HepG2 (cell line): ENCODE data around the gene SYMPK. TPM values are rescaled to one million over a fixed set of nuclear protein-coding genes. Genes with fewer than 3 reads are reported as not detected.
A peak's percentile ranks its signal among the peaks of the same experiment; 100 is the strongest.

ENCODE experiments used
- CEBPG ChIP-seq: IDR thresholded peaks from 2 replicates; pipeline ENCODE4 v1.6.1; 2016
- EP300 ChIP-seq, 3 experiments: sonication (generic) in 1 of 3; formaldehyde crosslinking in 1 of 3; IDR thresholded peaks; 2 replicates each; pipeline versions ENCODE4 v1.5.1 to v1.6.1; 2011 to 2020; ENCODE audit warnings: low read depth in 2 of 3, low read length in 2 of 3, borderline replicate concordance in 1 of 3, improper control_type of control experiment in 1 of 3, mild to moderate bottlenecking in 1 of 3, missing genetic modification reagents in 1 of 3, moderate library complexity in 1 of 3
- FOXP1 ChIP-seq, 2 experiments: fragments of 450-650 bp in 1 of 2; IDR thresholded peaks; 2 replicates each; pipeline ENCODE4 v1.6.1; 2017 to 2018; ENCODE audit warnings: antibody characterized with exemption in 1 of 2
- HNF4G ChIP-seq, 2 experiments: sonication (generic) in 1 of 2; formaldehyde crosslinking in 1 of 2; IDR thresholded peaks; 2 replicates each; pipeline versions ENCODE4 v1.4.0 to v1.6.1; 2011 to 2020; ENCODE audit warnings: borderline replicate concordance in 2 of 2, low read depth in 2 of 2, mild to moderate bottlenecking in 2 of 2, low read length in 1 of 2, missing genetic modification reagents in 1 of 2, moderate library complexity in 1 of 2
- HOXA3 ChIP-seq: sonication (generic); formaldehyde crosslinking; IDR thresholded peaks from 2 replicates; pipeline ENCODE4 v1.5.0; 2020; ENCODE audit warnings: missing genetic modification reagents
- KMT2A ChIP-seq: sonication (generic); formaldehyde crosslinking; IDR thresholded peaks from 2 replicates; pipeline ENCODE4 v1.4.0; 2020; ENCODE audit warnings: missing genetic modification reagents
- LCORL ChIP-seq, 2 experiments: fragments of 450-650 bp in 1 of 2; sonication (generic) in 1 of 2; formaldehyde crosslinking in 1 of 2; IDR thresholded peaks; 2 replicates each; pipeline versions ENCODE4 v1.5.0 to v1.6.1; 2017 to 2020; ENCODE audit warnings: antibody characterized with exemption in 1 of 2, missing genetic modification reagents in 1 of 2
- MYC ChIP-seq: sonication (generic); formaldehyde crosslinking; IDR thresholded peaks from 2 replicates; pipeline ENCODE4 v1.9.0; 2021; ENCODE audit warnings: missing genetic modification reagents, borderline replicate concordance
- NCOR1 ChIP-seq: fragments of 200-600 bp; sonication (generic); IDR thresholded peaks from 2 replicates; pipeline ENCODE4 v1.7.0; 2017; ENCODE audit warnings: antibody characterized with exemption, low read length, borderline replicate concordance
- PHF21A ChIP-seq: sonication (generic); formaldehyde crosslinking; IDR thresholded peaks from 2 replicates; pipeline ENCODE4 v1.5.0; 2020; ENCODE audit warnings: mild to moderate bottlenecking, missing genetic modification reagents
- PHF8 ChIP-seq: sonication (generic); formaldehyde crosslinking; IDR thresholded peaks from 2 replicates; pipeline ENCODE4 v1.5.0; 2020; ENCODE audit warnings: missing genetic modification reagents
- POLR2A ChIP-seq, 2 experiments: IDR thresholded peaks; 2 replicates each; pipeline ENCODE4 v1.6.1; 2011; ENCODE audit warnings: low read depth in 2 of 2, low read length in 2 of 2, mild to moderate bottlenecking in 1 of 2, moderate library complexity in 1 of 2; ENCODE audit not compliant: insufficient read depth in 1 of 2
- POLR2G ChIP-seq: fragments of 200-400 bp; formaldehyde crosslinking; IDR thresholded peaks from 2 replicates; pipeline ENCODE4 v1.6.1; 2018; ENCODE audit warnings: mild to moderate bottlenecking, low read depth, low read length, moderate library complexity
- SIX1 ChIP-seq: sonication (generic); formaldehyde crosslinking; IDR thresholded peaks from 2 replicates; pipeline ENCODE4 v1.4.0; 2020; ENCODE audit warnings: missing genetic modification reagents, borderline replicate concordance
- WIZ ChIP-seq: sonication (generic); formaldehyde crosslinking; IDR thresholded peaks from 2 replicates; pipeline ENCODE4 v1.5.1; 2020; ENCODE audit warnings: mild to moderate bottlenecking, missing genetic modification reagents
- YEATS4 ChIP-seq: sonication (generic); formaldehyde crosslinking; IDR thresholded peaks from 2 replicates; pipeline ENCODE4 v1.4.0; 2020; ENCODE audit warnings: missing genetic modification reagents, borderline replicate concordance
- ZMAT3 ChIP-seq: sonication (generic); formaldehyde crosslinking; conservative IDR thresholded peaks from 2 replicates; pipeline ENCODE4 v1.7.0; 2021; ENCODE audit warnings: missing genetic modification reagents
- ZNF121 ChIP-seq: sonication (generic); formaldehyde crosslinking; IDR thresholded peaks from 2 replicates; pipeline ENCODE4 v1.5.0; 2020; ENCODE audit warnings: mild to moderate bottlenecking, missing genetic modification reagents
- ZNF605 ChIP-seq: sonication (generic); formaldehyde crosslinking; IDR thresholded peaks from 2 replicates; pipeline ENCODE4 v1.8.0; 2022; ENCODE audit warnings: mild to moderate bottlenecking, missing genetic modification reagents
- ZNF784 ChIP-seq: sonication (generic); formaldehyde crosslinking; IDR thresholded peaks from 2 replicates; pipeline ENCODE4 v1.5.1; 2020; ENCODE audit warnings: missing genetic modification reagents, mild to moderate bottlenecking, borderline replicate concordance
- ZNF788 ChIP-seq: sonication (generic); formaldehyde crosslinking; IDR thresholded peaks from 2 replicates; pipeline ENCODE4 v1.5.0; 2020; ENCODE audit warnings: mild to moderate bottlenecking, missing genetic modification reagents, borderline replicate concordance
- polyA plus RNA-seq, 8 experiments: library from polyadenylated mRNA; depleted of rRNA in 3 of 8; stranded (reverse) in 7 of 8; unstranded in 1 of 8; fragments of >200 nt; fragmentation: Illumina TruSeq in 4 of 8; extraction: Trizol in 4 of 8; gene quantifications; 2 replicates each; pipeline versions ENCODE4 v1.2.1 to v1.2.3, GENCODE V29; 2011 to 2016; ENCODE audit warnings: low read depth in 4 of 8, missing spikeins in 1 of 8, mixed read lengths in 1 of 8; ENCODE audit not compliant: insufficient read depth in 1 of 8
- total RNA-seq, 5 experiments: library from RNA; depleted of rRNA; stranded (reverse); fragments of >200 nt; fragmentation: Illumina TruSeq; extraction: Trizol; gene quantifications; 2 replicates each; pipeline ENCODE4 v1.2.3, GENCODE V29; 2016; ENCODE audit warnings: low read depth in 1 of 5
- TF ChIP-seq, protein P1 (sequence below): sonication (generic); formaldehyde crosslinking; IDR thresholded peaks from 2 replicates; pipeline ENCODE4 v1.4.0; 2020; ENCODE audit warnings: missing genetic modification reagents, mild to moderate bottlenecking, borderline replicate concordance
- TF ChIP-seq, protein P2 (sequence below): IDR thresholded peaks from 2 replicates; pipeline ENCODE4 v1.6.1; 2012; ENCODE audit warnings: inconsistent platforms

SYMPK gene
- total and polyA plus RNA-seq, 2 of the 13 experiments (the other 11 are each of a cell fraction or from before 2014, with no cell fraction given), result 21.9 to 55.7 TPM

- TF ChIP-seq, protein P1, sequence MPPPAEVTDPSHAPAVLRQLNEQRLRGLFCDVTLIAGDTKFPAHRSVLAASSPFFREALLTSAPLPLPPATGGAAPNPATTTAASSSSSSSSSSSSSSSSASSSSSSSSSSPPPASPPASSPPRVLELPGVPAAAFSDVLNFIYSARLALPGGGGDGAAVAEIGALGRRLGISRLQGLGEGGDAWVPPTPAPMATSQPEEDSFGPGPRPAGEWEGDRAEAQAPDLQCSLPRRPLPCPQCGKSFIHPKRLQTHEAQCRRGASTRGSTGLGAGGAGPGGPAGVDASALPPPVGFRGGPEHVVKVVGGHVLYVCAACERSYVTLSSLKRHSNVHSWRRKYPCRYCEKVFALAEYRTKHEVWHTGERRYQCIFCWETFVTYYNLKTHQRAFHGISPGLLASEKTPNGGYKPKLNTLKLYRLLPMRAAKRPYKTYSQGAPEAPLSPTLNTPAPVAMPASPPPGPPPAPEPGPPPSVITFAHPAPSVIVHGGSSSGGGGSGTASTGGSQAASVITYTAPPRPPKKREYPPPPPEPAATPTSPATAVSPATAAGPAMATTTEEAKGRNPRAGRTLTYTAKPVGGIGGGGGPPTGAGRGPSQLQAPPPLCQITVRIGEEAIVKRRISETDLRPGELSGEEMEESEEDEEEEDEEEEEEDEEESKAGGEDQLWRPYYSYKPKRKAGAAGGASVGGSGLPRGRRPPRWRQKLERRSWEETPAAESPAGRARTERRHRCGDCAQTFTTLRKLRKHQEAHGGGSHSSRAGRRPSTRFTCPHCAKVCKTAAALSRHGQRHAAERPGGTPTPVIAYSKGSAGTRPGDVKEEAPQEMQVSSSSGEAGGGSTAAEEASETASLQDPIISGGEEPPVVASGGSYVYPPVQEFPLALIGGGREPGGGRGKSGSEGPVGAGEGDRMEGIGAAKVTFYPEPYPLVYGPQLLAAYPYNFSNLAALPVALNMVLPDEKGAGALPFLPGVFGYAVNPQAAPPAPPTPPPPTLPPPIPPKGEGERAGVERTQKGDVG (CRISPR knock-in tag), result no peak
- TF ChIP-seq HOXA3 (peak; percentile 71; the same call in 1 of the 2 replicates), CEBPG (peak; percentile 94), HNF4G (IDR thresholded peaks at IDR 0.05; ENCODE audit: borderline replicate concordance, low read depth, low read length) (peak; percentile 69; the same call in 1 of the 2 replicates), HNF4G (CRISPR knock-in tag; IDR thresholded peaks at IDR 0.05; ENCODE audit: borderline replicate concordance, low read depth) (no peak), FOXP1 (IDR thresholded peaks at IDR 0.05) (peak; percentile 85), FOXP1 (CRISPR knock-in tag; IDR thresholded peaks at IDR 0.05) (peak; percentile 82), ZNF784 (CRISPR knock-in tag) (no peak), PHF8 (CRISPR knock-in tag) (peak; percentile 44), SIX1 (no peak), PHF21A (peak; percentile 82), MYC (CRISPR knock-in tag) (peak; percentile 81; the same call in 1 of the 2 replicates), ZNF605 (CRISPR knock-in tag) (0 out of 2 replicates have a peak, but pooled peaks have one; percentile 20), EP300 (IDR thresholded peaks at IDR 0.05; ENCODE audit: low read depth in 2 of 2, low read length in 2 of 2) (peak in 1 of 2 experiments; percentile 45; a peak in 2 of 4 replicates), EP300 (CRISPR knock-in tag; IDR thresholded peaks at IDR 0.05; ENCODE audit: borderline replicate concordance) (0 out of 2 replicates have a peak, but pooled peaks have one; percentile 28), LCORL (IDR thresholded peaks at IDR 0.05) (no peak), LCORL (CRISPR knock-in tag; IDR thresholded peaks at IDR 0.05) (peak; percentile 47; the same call in 1 of the 2 replicates), WIZ (CRISPR knock-in tag) (no peak), ZNF121 (CRISPR knock-in tag) (peak; percentile 98), KMT2A (CRISPR knock-in tag) (no peak), POLR2A (IDR thresholded peaks at IDR 0.05; ENCODE audit: insufficient read depth in 1 of 2, low read depth in 2 of 2, low read length in 2 of 2) (peak; percentile 61 to 70; a peak in 2 of 4 replicates), YEATS4 (CRISPR knock-in tag) (peak; percentile 72), NCOR1 (peak; percentile 24; the same call in 1 of the 2 replicates), POLR2G (peak; percentile 82), ZMAT3 (CRISPR knock-in tag) (0 out of 2 replicates have a peak, but pooled peaks have one; percentile 54), ZNF788 (CRISPR knock-in tag) (peak; percentile 17; the same call in 1 of the 2 replicates)
- TF ChIP-seq, protein P2, sequence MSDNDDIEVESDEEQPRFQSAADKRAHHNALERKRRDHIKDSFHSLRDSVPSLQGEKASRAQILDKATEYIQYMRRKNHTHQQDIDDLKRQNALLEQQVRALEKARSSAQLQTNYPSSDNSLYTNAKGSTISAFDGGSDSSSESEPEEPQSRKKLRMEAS, result peak; percentile 85
These were observed 32.6 kb upstream of the SYMPK start (continued) for GRCh38 chr19:45895519-45895972.
